ENCODE results near the gene ADAMTS12. TPM values are rescaled to one million over a fixed set of nuclear protein-coding genes. Genes with fewer than 3 reads are reported as not detected.

Gene ADAMTS12
- total RNA-seq, 1 donor from 2014 or later = not detected

- intact Hi-C loops (cut with micrococcal nuclease) = no loop called here
Measured at GRCh38 chr5:33611877-33612276, 279.9 kb downstream of the ADAMTS12 start.

GRCh38 chr5:33608344-33609041, 283.3 kb downstream of the ADAMTS12 start:
- intact Hi-C loops (cut with micrococcal nuclease) = no loop called here

GRCh38 chr5:33604503-33604902, 287.3 kb downstream of the ADAMTS12 start:
- intact Hi-C loops (cut with micrococcal nuclease) = no loop called here

DNA sequence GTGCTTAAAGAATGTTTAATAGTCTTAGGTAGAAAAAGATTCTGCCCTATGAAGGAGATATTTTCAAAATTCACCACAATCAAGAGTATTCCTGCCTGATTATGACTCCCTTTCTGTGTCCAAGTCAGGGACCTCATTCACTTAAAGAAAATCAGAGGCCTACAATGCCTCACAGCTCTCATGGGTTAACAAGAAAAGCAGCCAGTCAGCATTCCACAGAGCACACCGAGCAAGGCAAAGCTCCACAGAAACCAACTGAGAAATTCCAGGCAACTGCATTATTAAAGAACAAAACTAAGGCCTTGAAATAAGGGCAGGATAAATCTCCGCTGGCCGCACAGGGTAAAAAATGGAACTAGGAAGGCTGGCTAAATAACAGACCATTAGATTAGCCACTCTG, 289.9 kb downstream of the ADAMTS12 start:
- intact Hi-C loops (cut with micrococcal nuclease) = no loop called here

GRCh38 chr5:33595303-33595702, 296.5 kb downstream of the ADAMTS12 start:
- intact Hi-C loops (cut with micrococcal nuclease) = no loop called here

GRCh38 chr5:33594006-33594405, 297.8 kb downstream of the ADAMTS12 start:
- intact Hi-C loops (cut with micrococcal nuclease) = no loop called here

- intact Hi-C loops (cut with micrococcal nuclease) = no loop called here
Measured at GRCh38 chr5:33592245-33592644, 299.5 kb downstream of the ADAMTS12 start.

DNA sequence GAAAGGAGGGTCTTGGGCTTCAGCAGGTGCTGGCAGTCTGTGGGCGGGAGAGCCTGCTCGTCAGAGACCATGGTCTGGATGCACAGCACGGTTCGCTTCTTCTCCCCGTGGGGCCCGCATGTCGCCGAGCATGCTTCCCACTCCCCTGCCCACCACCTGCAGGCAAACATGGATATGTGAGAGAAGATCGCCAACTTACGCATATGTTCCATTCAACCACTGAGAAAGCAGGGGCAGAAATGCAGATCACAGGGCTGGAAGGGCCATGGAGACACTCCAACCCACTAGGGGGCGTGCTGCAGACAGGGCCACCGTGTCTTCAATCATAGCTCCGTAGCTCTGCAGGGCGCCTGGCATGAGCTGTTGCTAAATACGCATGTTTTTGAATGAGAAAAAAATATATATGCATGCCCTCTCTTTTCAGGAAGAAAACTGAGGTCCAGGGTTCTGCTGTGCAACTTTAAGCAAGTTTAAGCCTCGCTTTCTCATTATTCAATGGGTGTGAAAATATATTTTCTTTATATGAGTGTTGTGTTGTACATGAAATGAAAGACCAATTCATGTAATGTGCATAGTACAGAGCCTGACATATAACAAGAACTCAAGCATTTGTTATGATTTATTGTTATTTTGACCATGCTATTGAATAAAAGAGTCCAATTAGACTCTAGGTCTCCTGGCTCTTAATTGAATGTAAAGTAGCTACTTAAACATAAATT, 303.0 kb downstream of the ADAMTS12 start:
- intact Hi-C loops (cut with micrococcal nuclease) = loop anchor here (1.0 kb wide), 3 partner anchors 153 to 380 kb away; no protein-coding TSS in a partner anchor

GRCh38 chr5:33583332-33583731, 308.5 kb downstream of the ADAMTS12 start:
- intact Hi-C loops (cut with micrococcal nuclease) = no loop called here

DNA sequence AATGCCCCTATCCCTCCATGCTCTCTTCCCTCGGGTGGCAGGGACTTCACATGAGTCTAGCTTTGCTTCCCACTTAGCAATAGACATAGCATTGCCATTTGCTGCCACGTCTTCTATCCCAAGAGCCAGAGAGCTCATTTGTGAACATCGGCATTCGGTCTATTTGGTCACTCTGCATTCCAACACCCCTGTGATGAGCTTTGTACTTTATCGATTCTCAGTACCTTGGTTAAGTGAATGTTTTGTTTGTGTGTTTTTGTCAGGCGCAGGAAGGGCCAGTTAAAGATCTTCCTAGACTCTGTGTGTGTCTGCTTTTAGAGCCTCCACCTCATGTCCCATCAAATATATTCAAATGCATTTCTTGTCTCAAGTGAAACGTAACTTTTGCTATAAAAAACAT, 309.4 kb downstream of the ADAMTS12 start:
- intact Hi-C loops (cut with micrococcal nuclease) = no loop called here

GRCh38 chr5:33579789-33580188, 312.0 kb downstream of the ADAMTS12 start:
- intact Hi-C loops (cut with micrococcal nuclease) = no loop called here

- intact Hi-C loops (cut with micrococcal nuclease) = no loop called here
Measured at GRCh38 chr5:33579152-33579551, 312.6 kb downstream of the ADAMTS12 start.

GRCh38 chr5:33576726-33577590, 314.8 kb downstream of the ADAMTS12 start:
- intact Hi-C loops (cut with micrococcal nuclease) = no loop called here

DNA sequence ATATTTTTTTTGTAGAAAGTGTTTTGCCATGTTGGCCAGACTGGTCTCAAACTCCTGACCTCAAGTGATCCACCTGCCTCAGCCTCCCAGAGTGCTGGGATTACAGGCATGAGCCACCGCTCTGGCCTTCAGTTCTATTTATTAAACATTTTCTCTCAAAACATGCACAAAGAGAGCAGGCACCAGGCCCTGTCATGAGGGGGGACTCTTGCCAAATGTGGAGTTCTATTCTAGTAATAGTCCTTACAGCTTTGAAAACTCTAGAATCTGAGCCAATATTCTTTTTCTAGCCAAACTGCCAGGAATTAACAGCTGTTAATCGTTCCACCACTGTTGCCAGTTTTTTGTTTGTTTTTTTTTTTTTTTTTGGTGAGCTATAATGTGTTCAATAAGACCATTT, 326.5 kb downstream of the ADAMTS12 start:
- intact Hi-C loops (cut with micrococcal nuclease) = no loop called here

DNA sequence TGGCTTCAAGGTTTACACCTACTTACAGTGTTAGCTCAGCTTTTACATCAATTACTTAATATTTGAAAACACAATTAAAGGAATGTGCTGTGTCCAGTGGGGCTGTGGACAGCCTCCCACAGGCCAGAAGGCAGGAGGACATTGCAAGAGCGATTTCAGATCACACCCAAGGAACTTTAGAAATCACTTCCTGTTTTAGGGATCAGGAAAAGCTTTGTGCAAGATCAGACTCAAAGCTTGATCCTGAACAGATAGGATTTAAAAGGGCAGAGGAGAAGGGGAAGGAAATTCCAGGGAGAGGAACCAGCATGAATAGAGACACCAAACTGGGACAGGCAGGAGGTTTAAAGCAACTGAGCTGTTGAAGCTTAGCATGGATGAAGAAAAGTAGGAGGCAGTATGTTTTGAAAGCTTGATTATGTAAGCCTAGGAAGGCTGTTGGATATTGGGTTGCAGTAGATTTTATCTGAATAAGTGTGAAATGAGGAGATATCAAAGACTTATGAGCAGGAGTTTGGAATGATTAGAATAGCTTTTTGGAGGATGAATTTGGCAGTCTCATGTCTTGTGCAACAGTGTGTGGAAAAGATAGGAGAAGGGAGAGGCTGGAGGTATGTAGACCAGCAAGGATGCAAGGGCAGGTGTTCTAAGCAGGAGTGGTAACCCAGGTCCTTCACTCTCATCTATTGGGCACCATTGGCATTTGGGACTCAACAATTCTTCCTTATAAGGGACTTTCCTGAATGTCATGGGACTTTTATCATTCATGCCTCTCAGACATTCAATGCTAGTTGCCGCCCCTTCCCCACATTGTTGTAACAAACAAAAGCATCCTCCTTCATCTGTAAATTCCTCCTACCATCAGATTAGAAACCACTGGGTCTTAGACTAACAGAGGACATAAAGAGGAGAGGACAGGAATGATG, 327.5 kb downstream of the ADAMTS12 start:
- intact Hi-C loops (cut with micrococcal nuclease) = no loop called here

GRCh38 chr5:33563530-33563929, 328.3 kb downstream of the ADAMTS12 start:
- intact Hi-C loops (cut with micrococcal nuclease) = no loop called here

DNA sequence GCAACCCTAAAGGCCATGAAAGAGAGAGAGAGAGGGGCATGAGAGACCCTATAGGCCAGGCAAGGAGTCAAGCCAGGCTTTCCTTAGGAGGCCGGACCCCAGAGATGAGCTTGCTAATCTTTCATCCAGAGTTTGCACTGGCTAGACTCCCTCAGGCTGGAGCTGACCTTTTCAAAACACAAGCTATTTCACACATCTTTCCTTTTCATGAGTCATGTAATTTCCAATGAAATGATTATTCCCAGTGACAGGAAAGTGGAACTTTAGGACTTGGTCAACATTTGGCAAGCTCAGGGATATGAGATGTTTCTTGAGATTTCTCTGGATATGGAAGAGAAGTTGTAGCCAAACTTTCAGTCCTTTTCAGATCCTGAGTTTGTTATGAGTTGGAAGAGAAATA, 333.3 kb downstream of the ADAMTS12 start:
- intact Hi-C loops (cut with micrococcal nuclease) = no loop called here

DNA sequence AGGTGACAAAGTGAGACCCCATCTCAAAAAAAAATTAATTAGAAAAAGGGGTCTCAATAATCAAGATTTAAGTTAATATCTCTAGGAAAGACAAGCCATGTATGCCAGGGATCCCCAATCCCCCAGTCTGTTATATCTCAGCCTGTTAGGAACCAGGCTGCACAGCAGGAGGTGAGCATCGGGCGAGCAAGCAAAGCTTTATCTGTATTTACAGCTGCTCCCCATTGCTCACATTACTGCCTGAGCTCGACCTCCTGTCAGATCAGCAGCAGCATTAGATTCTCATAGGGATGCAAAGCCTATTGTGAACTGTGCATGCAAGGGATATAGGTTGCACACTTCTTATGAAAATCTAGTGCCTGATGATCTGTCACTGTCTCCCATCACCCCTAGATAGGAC, 334.2 kb downstream of the ADAMTS12 start:
- intact Hi-C loops (cut with micrococcal nuclease) = no loop called here

DNA sequence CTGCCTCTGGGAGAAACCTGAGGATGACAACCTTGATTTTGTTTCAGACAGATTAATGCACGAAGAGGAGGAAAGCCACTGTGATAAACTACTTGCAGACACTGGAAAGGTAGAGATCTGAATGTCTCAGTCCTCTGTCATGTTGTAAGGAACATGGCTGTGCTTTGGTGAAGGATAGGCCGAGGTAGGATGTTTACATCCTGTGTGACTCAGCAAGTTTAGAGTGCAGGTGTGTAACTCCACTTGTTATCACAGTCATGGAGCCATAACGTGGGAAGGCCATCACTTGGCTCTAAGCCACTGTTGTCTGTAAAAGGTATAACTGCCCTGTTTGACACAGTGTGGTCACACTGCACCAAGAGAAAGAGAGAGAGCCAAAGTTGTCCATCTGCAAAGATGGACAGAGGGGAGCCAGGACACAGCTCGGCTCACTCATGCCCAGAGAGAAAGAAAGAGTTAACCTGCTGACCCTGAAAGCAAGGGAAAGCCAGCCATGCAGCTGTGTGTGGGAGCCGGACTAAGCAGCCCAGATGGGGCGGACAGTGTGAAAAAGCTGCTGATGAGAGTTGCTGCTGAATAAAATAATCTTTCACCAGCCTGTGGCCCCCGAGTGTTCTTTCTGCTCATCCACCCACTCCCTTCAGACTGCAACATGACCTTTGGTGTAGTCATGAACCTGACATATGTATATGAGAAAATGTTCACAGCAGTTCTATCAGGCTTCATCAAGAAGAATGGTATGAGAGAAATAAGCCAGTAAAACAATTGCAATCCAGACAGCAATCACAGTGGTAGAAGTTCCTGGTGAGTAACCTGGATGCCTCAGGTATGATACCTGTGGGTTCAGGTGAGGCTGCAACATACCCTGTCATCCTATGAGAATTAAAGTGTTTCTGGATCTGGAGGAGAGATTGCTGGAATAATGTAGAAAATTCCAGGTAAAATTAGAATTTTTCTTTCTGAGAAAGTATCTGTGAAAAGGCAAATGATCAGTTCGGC, 335.2 kb downstream of the ADAMTS12 start:
- intact Hi-C loops (cut with micrococcal nuclease) = no loop called here
